Hepatocyte (in vitro differentiated cells): Measurements from ENCODE around the gene PIAS4.

Source experiments
- CTCF ChIP-seq: fragments of 200-600 bp; sonication (generic); IDR thresholded peaks from 2 replicates; pipeline ENCODE4 v1.5.1; 2016; ENCODE audit warnings: antibody characterized with exemption, mild to moderate bottlenecking; ENCODE audit not compliant: poor library complexity
- EZH2 ChIP-seq: fragments of 200-600 bp; sonication (generic); IDR thresholded peaks from 2 replicates; pipeline ENCODE4 v1.6.1; 2016; ENCODE audit warnings: antibody characterized with exemption, mild to moderate bottlenecking, borderline replicate concordance

GRCh38 chr19:4035018-4035566 is 27.6 kb downstream of the PIAS4 start:
- TF ChIP-seq EZH2 (no peak), CTCF (no peak)
